Transverse colon (tissue), 4 donors: Measurements from ENCODE around the gene SLC25A18. TPM values are rescaled to one million over a fixed set of nuclear protein-coding genes. Genes with fewer than 3 reads are reported as not detected.
"Not testable (repeated sequence)": the region's sequence is repeated elsewhere in the genome, so short reads cannot be mapped to it uniquely, and the experiment has no call there.

Experiments used
- DNase-seq: peaks from one replicate; pipeline ENCODE4 v3.0.0-alpha.2; 2019
- H3K27ac ChIP-seq, 4 donors: fragments of 200-600 bp; sonication (generic); 2 replicates each; pipeline ENCODE4 v1.5.1; 2016 to 2018; ENCODE audit warnings: inconsistent platforms in 4 of 4
- H3K27me3 ChIP-seq: fragments of 200-600 bp; sonication (generic); 2 replicates; pipeline ENCODE4 v1.5.1; 2017; ENCODE audit warnings: inconsistent platforms
- H3K36me3 ChIP-seq, 4 donors: fragments of 200-600 bp; sonication (generic); 2 replicates each; pipeline ENCODE4 v1.5.1; 2017 to 2019; ENCODE audit warnings: inconsistent platforms in 4 of 4
- H3K4me1 ChIP-seq, 4 donors: fragments of 200-600 bp; sonication (generic); 2 replicates each; pipeline ENCODE4 v1.5.1; 2017 to 2020; ENCODE audit warnings: inconsistent platforms in 4 of 4
- H3K4me3 ChIP-seq, 4 donors: fragments of 200-600 bp; sonication (generic); 1 replicate in 1 of 4; 2 replicates in 3 of 4; pipeline versions ENCODE4 v1.5.1 to v1.6.1; 2017 to 2019; ENCODE audit warnings: inconsistent platforms in 4 of 4
- H3K9me3 ChIP-seq, 2 donors: fragments of 200-600 bp; sonication (generic); 2 replicates each; pipeline ENCODE4 v1.5.1; 2017 to 2019; ENCODE audit warnings: inconsistent platforms in 2 of 2
- EP300 ChIP-seq: sonication (generic); formaldehyde crosslinking; IDR thresholded peaks from one replicate; pipeline ENCODE4 v1.6.1; 2017; ENCODE audit warnings: antibody characterized with exemption, low read depth
- POLR2A ChIP-seq: fragments of 450-650 bp; IDR thresholded peaks from one replicate; pipeline ENCODE4 v1.6.1; 2016; ENCODE audit warnings: antibody characterized with exemption, mild to moderate bottlenecking, moderate library complexity
- POLR2AphosphoS5 ChIP-seq, 3 donors: sonication (generic); formaldehyde crosslinking; IDR thresholded peaks; one replicate each; pipeline ENCODE4 v1.6.1; 2016; ENCODE audit warnings: antibody characterized with exemption in 3 of 3
- WGBS, 2 donors: methylation state at CpG; one replicate each; pipeline ENCODE4 v1.1.5; 2018; ENCODE audit warnings: low coverage in 1 of 2; 5-methylcytosine and 5-hydroxymethylcytosine counted together
- in situ Hi-C, 4 donors: fragments of 200-750 bp; cut with MboI; loops; one replicate each; pipeline versions ENCODE4 v1.15.0 to v1.15.1; 2017; ENCODE audit warnings: low sequenced_read_pairs in 3 of 4, low pct_ligation_motif_present in 1 of 4, low pct_unique_long_range_greater_than_20kb in 1 of 4
- intact Hi-C: fragments of 100-400 bp; cut with DNase I; formaldehyde crosslinking; loops from one replicate; pipeline ENCODE4 v1.15.1; 2023; ENCODE audit warnings: low total_unique reads
- total RNA-seq, 4 donors: library from RNA; depleted of rRNA; stranded (reverse); fragments of >200 nt; gene quantifications; one replicate each; pipeline ENCODE4 v1.1.0, GENCODE V29; 2016
- TF ChIP-seq, protein P1 (sequence below), 5 experiments: fragments of 200-600 bp in 3 of 5; fragments of 450-650 bp in 2 of 5; sonication (generic) in 3 of 5; IDR thresholded peaks; 1 replicate in 2 of 5; 2 replicates in 3 of 5; pipeline ENCODE4 v1.5.1; 2016 to 2017; ENCODE audit warnings: antibody characterized with exemption in 5 of 5, inconsistent platforms in 3 of 5, mild to moderate bottlenecking in 2 of 5, moderate library complexity in 1 of 5

The SLC25A18 gene
- total RNA-seq, 4 donors from 2014 or later: 0.75 to 40.4 (median 1.5) TPM

DNA sequence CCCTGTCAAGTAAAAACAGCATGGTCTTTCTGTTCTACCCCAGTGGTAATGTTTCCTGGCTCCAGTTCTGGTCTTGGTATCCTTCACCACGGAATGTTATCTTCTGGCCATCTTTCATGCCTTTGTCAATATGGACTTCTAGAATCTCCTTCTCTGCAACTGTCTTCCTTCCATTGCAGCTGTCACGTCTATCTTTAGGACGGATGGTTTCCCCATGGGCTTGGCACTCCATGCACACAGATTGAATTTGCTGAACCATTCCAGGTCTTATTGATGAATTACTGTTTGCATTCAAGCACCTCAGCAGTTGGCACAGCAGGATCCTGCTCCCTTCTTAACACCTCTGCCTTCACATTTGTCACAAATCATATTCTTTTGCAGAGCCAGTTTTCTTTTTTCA lies 44.9 kb upstream of the SLC25A18 start:
- Histone ChIP-seq H3K27ac (no peak overlapping the region), H3K27me3 (no peaks in the 10 kb centered on the region), H3K4me3 (no peak overlapping the region), H3K9me3 (no peaks in the 10 kb centered on the region), H3K36me3 (no peaks in the 10 kb centered on the region), H3K4me1 (no peaks in the 10 kb centered on the region)
- in situ Hi-C loops (loop anchor here in 1 of 4 donors (25.0 kb wide), 1 partner anchor 456 kb away; no protein-coding TSS in a partner anchor), intact Hi-C loops (no loop called here)
- TF ChIP-seq, protein P1, sequence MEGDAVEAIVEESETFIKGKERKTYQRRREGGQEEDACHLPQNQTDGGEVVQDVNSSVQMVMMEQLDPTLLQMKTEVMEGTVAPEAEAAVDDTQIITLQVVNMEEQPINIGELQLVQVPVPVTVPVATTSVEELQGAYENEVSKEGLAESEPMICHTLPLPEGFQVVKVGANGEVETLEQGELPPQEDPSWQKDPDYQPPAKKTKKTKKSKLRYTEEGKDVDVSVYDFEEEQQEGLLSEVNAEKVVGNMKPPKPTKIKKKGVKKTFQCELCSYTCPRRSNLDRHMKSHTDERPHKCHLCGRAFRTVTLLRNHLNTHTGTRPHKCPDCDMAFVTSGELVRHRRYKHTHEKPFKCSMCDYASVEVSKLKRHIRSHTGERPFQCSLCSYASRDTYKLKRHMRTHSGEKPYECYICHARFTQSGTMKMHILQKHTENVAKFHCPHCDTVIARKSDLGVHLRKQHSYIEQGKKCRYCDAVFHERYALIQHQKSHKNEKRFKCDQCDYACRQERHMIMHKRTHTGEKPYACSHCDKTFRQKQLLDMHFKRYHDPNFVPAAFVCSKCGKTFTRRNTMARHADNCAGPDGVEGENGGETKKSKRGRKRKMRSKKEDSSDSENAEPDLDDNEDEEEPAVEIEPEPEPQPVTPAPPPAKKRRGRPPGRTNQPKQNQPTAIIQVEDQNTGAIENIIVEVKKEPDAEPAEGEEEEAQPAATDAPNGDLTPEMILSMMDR (IDR thresholded peaks at IDR 0.05): no peak
- TF ChIP-seq EP300: no peak
- no peak for TF ChIP-seq POLR2AphosphoS5 (IDR thresholded peaks at IDR 0.05)
- TF ChIP-seq POLR2A: no peak
- 70 to 72% methylated on average over 3 of the region's 3 CpGs for WGBS, 2 donors
- DNase-seq: no peak

DNA sequence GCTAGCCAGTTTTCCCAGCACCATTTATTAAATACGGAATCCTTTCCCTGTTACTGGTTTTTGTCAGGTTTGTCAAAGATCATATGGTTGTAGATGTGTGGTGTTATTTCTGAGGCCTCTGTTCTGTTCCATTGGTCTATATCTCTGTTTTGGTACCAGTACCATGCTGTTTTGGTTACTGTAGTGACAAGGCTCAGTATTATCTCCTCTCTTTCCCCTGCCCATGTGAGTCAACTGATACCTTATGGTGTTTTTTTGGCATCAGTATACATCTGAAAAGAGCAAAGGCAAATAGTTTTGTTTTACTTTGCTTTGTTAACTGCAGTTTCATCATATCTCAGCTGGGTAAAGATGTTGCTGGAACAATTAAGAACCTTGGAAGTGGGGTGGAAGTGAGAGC lies 41.3 kb upstream of the SLC25A18 start:
- DNase-seq, H3K27ac ChIP-seq, H3K4me1 ChIP-seq, H3K27me3 ChIP-seq, H3K4me3 ChIP-seq, intact Hi-C loops, H3K36me3 ChIP-seq, H3K9me3 ChIP-seq: not testable (repeated sequence)
- 89 to 97% methylated on average over 1 of the region's 1 CpG for WGBS, 2 donors
- in situ Hi-C loops: loop anchor here in 1 of 4 donors (25.0 kb wide), 1 partner anchor 460 kb away; no protein-coding TSS in a partner anchor

DNA sequence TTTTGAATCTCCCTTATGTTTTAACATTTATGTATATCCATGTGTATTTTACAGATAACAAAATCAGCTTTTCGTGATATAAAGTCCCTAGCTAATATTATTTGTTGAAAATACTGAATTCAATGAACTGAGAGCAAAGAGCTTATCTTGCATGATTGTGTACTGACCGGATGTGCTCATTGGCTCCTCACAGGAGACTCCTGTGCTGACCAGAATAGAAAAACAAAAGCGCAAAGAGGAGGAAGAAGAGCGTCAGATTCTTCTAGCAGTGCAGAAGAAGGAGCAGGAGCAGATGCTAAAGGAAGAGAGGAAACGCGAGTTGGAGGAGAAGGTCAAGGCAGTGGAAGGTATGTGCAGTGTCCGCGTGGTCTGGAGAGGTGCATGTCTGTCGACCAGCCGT lies 39.4 kb upstream of the SLC25A18 start:
- WGBS, 2 donors: 81 to 87% methylated on average over 10 of the region's 10 CpGs
- Histone ChIP-seq H3K27me3 (peaks cover 4% of the 10 kb centered on the region), H3K9me3 (no peaks in the 10 kb centered on the region), H3K27ac (no peak overlapping the region), H3K4me3 (no peak overlapping the region), H3K36me3 (no peaks in the 10 kb centered on the region), H3K4me1 (peaks cover 0 to under 1% (median 0%) of the 10 kb centered on the region in 4 donors)
- intact Hi-C loops (no loop called here), in situ Hi-C loops (loop anchor here in 1 of 4 donors (25.0 kb wide), 1 partner anchor 462 kb away; no protein-coding TSS in a partner anchor)
- TF ChIP-seq, protein P1 (IDR thresholded peaks at IDR 0.05): no peak
- TF ChIP-seq POLR2A (no peak), EP300 (no peak)
- DNase-seq: no peak

DNA sequence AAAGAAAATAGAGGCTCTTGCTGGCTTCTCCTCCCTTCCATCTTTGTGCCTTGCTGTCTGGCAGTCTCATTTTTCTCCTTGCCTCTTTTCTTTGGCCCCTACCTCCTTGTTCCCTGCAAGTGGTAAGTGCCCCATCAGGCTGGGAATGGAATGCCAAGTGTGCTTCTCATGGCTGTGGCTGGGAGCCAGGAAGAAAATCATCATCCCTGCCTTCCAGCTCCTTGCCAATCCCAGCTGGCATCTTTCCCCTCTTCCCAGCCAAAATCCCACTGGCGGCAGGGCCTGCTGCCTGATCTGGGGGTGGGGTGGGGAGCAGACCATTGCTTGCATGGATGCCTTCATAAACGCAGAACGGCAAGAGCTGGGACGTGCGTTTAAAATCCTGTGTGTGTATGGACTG lies 27.0 kb upstream of the SLC25A18 start:
- Histone ChIP-seq H3K4me3 (no peak overlapping the region), H3K4me1 (no peaks in the 10 kb centered on the region), H3K27me3 (no peaks in the 10 kb centered on the region), H3K36me3 (no peaks in the 10 kb centered on the region), H3K27ac (no peak overlapping the region), H3K9me3 (no peaks in the 10 kb centered on the region)
- intact Hi-C loops: no loop called here
- in situ Hi-C loops: no loop called here
- WGBS, 2 donors: 78 to 90% methylated on average over 4 to 5 of the region's 5 CpGs
- DNase-seq: no peak
- TF ChIP-seq, protein P1 (IDR thresholded peaks at IDR 0.05): no peak
- no peak for TF ChIP-seq POLR2AphosphoS5 (IDR thresholded peaks at IDR 0.05)
- no peak for TF ChIP-seq EP300
- TF ChIP-seq POLR2A: no peak

DNA sequence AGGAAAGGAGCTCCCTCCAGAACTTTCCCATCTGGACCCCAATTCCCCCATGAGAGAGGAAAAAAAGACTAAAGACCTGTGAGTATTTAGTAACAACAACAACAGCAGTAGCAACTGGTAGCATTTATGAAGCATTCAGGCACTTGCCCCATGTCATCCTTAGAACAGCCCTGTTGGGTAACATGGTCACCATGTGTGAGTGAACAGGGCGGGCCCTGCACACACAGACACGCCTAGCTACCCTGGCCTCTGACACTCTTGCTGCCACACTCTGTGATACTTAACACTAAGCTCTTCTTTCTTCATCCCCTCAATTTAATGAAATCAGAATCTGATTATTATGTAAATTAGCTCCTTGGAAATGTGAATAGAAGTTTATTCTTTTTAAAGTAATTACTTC lies 26.1 kb upstream of the SLC25A18 start:
- no peak overlapping the region for H3K4me3 ChIP-seq
- H3K36me3 ChIP-seq: no peaks in the 10 kb centered on the region
- no peak for DNase-seq
- 90% methylated on average over 2 of the region's 2 CpGs; no CpG with 5 or more reads in 1 of the 2 donors for WGBS, 2 donors
- in situ Hi-C loops: no loop called here
- intact Hi-C loops: no loop called here
- no peaks in the 10 kb centered on the region for H3K27me3 ChIP-seq
- H3K27ac ChIP-seq: no peak overlapping the region
- H3K4me1 ChIP-seq: no peaks in the 10 kb centered on the region
- no peaks in the 10 kb centered on the region for H3K9me3 ChIP-seq
- no peak for TF ChIP-seq POLR2A
